Fibroblast of villous mesenchyme (primary cell): ENCODE results near the gene ELOB. TPM values are rescaled to one million over a fixed set of nuclear protein-coding genes. Genes with fewer than 3 reads are reported as not detected.
A peak's percentile ranks its signal among the peaks of the same experiment; 100 is the strongest.

Source experiments
- DNase-seq: peaks from one replicate; pipeline ENCODE4 v3.0.0-alpha.2; 2010; ENCODE audit warnings: low read depth
- H3K4me3 ChIP-seq: 2 replicates; pipeline ENCODE4 v1.5.1; 2011; ENCODE audit warnings: low read depth, mild to moderate bottlenecking, low read length
- total RNA-seq: library from RNA; depleted of rRNA; stranded (reverse); fragments of >200 nt; gene quantifications from 2 replicates; pipeline ENCODE4 v1.2.3, GENCODE V29; 2012
- TF ChIP-seq, protein P1 (sequence below): IDR thresholded peaks from 2 replicates; pipeline ENCODE4 v1.5.1; 2012; ENCODE audit warnings: low read depth, mild to moderate bottlenecking, low read length; ENCODE audit not compliant: insufficient read depth

The ELOB gene
- total RNA-seq, 1 donor, result 203 TPM

DNA sequence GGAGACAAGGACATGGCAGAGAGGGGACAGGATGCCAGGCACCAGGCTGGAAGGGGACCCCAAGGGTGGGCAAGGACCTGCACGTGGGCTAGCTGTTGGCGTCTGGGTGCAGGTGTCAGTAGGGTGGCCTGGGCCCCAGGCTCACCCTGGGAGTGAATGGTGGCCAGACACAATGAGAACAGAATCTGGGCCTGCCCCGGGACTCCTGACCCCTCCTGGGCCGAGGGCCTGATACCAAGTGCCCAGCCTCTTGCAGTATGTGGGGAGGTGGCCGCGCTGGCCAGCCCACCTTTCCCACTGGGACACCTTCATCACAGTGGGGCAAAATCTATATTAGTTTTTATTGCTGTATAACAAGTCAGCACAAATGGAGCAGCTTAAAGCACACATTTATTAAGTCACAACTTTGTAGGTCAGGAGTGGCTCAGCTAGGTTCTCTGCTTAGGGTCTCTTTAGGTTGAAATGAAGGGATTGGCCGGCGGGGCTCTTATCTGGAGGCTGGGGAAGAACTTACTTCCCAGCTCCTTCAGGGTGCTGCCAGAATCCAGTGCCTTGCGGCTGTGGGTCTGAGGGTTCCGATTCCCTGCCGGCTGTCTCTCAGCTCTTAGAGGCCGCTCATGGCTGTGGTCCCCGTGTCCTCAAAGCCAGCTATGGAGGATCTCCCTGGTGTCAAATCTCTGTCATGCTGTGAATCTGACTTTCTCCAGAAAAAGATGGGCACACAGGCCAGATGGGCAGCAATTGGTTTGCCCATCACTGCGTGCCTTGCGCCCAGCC lies 6.7 kb upstream of the ELOB start:
- H3K4me3 ChIP-seq, result no peak overlapping the region
- TF ChIP-seq, protein P1, sequence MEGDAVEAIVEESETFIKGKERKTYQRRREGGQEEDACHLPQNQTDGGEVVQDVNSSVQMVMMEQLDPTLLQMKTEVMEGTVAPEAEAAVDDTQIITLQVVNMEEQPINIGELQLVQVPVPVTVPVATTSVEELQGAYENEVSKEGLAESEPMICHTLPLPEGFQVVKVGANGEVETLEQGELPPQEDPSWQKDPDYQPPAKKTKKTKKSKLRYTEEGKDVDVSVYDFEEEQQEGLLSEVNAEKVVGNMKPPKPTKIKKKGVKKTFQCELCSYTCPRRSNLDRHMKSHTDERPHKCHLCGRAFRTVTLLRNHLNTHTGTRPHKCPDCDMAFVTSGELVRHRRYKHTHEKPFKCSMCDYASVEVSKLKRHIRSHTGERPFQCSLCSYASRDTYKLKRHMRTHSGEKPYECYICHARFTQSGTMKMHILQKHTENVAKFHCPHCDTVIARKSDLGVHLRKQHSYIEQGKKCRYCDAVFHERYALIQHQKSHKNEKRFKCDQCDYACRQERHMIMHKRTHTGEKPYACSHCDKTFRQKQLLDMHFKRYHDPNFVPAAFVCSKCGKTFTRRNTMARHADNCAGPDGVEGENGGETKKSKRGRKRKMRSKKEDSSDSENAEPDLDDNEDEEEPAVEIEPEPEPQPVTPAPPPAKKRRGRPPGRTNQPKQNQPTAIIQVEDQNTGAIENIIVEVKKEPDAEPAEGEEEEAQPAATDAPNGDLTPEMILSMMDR, result no peak
- no peak for DNase-seq

- TF ChIP-seq, protein P1, result no peak
- no peak for DNase-seq
- no peak overlapping the region for H3K4me3 ChIP-seq
These were observed 5.7 kb upstream of the ELOB start for GRCh38 chr16:2782583-2783351.

GRCh38 chr16:2779978-2780898 lies 3.2 kb upstream of the ELOB start:
- H3K4me3 ChIP-seq, result no peak overlapping the region
- no peak for DNase-seq
- TF ChIP-seq, protein P1, result no peak

- DNase-seq, result no peak
- H3K4me3 ChIP-seq, result no peak overlapping the region
- TF ChIP-seq, protein P1, result no peak
These were observed 2.3 kb upstream of the ELOB start for GRCh38 chr16:2779151-2779920.

DNA sequence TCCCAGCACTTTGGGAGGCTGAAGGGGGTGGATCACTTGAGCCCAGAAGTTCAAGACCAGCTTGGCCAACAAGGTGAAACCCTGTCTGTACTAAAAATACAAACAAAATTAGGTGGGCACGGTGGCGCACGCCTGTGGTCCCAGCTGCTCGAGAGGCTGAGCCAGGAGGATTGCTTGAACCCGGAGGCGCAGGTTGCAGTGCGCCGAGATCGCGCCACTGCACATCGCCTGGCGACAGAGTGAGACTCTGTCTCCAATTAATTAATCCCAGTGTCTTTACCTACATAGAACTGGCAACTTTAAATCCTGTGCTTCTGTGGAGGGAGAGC lies 1.5 kb upstream of the ELOB start:
- DNase-seq, result no peak
- H3K4me3 ChIP-seq, result peak overlapping the region; percentile 98
- TF ChIP-seq, protein P1, result no peak
